Measurements from ENCODE around the gene PTH2R. TPM values are rescaled to one million over a fixed set of nuclear protein-coding genes. Genes with fewer than 3 reads are reported as not detected.
"Not testable (repeated sequence)": the region's sequence is repeated elsewhere in the genome, so short reads cannot be mapped to it uniquely, and the experiment has no call there.

Gene PTH2R
- polyA plus RNA-seq, 1 donor: 0.46 TPM

DNA sequence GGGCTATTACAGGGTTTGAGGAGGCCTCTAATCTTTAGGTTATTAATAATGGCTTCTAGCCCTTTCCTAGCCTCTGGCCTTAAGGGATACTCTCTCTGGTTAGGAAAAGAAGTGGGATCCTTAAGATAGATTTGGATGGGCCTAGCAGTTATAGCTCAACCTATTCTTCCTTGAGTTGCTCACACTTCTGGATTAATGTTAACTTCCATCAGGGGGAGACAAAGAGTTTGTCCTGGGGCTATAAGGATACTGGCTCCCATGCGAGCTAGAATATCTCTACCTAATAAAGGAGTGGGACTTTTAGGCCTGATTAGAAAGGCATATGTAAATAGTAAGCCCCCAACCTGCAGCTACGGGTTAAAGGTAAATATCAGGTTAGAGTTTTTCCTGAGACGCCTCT, 14.3 kb upstream of the PTH2R start:
- H3K36me3 ChIP-seq (ENCODE audit: control insufficient read depth, insufficient read depth, low read length): no peaks in the 10 kb centered on the region
- no peaks in the 10 kb centered on the region for H3K4me1 ChIP-seq (ENCODE audit: control insufficient read depth, insufficient read depth, low read length)
- H3K27ac ChIP-seq (ENCODE audit: low read length): no peak overlapping the region
- peaks cover 8% of the 10 kb centered on the region for H3K9me3 ChIP-seq (ENCODE audit: control insufficient read depth, low read depth, low read length)
- WGBS (ENCODE audit: insufficient coverage, low lambda C conversion rate): no CpG with 5 or more reads among the region's 3 CpGs
- H3K27me3 ChIP-seq (ENCODE audit: control insufficient read depth, insufficient read depth, low read length): no peaks in the 10 kb centered on the region
- DNase-seq: no peak
- no peak overlapping the region for H3K4me3 ChIP-seq (ENCODE audit: low read length)

DNA sequence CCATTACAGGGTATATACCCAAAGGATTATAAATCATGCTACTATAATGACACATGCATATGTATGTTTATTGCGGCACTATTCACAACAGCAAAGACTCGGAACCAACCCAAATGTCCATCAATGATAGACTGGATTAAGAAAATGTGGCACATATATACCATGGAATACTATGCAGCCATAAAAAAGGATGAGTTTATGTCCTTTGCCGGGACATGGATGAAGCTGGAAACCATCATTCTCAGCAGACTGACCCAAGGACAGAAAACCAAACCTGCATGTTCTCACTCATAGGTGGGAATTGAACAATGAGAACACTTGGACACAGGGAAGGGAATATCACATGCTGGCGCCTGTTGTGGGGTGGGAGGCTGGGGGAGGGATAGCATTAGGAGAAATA, 9.8 kb upstream of the PTH2R start:
- H3K27me3 ChIP-seq (ENCODE audit: control insufficient read depth, insufficient read depth, low read length); DNase-seq; H3K4me1 ChIP-seq (ENCODE audit: control insufficient read depth, insufficient read depth, low read length); H3K9me3 ChIP-seq (ENCODE audit: control insufficient read depth, low read depth, low read length); H3K27ac ChIP-seq (ENCODE audit: low read length); H3K4me3 ChIP-seq (ENCODE audit: low read length); H3K36me3 ChIP-seq (ENCODE audit: control insufficient read depth, insufficient read depth, low read length): not testable (repeated sequence)
- no CpG with 5 or more reads among the region's 4 CpGs for WGBS (ENCODE audit: insufficient coverage, low lambda C conversion rate)

DNA sequence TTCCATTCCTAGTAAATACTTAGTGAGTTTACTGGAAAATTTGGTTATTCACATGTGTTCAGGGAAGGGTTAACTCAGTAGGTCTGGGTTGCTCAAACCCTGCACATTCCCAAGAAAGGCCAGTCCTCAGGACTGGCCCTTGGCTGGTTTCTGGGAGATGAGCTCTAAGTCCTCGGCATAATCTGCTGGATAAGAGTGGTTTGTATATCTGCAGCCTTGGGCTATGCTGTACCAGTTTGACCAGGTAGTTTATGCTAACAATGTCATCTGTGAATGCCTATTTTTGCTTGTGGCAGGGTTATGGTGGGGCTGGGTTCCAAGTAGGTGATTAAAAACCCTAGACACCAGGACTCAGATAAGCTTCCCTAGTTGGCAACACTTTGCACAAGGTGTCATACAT, 7.4 kb upstream of the PTH2R start:
- DNase-seq: no peak
- Histone ChIP-seq H3K4me3 (ENCODE audit: low read length) (no peak overlapping the region), H3K36me3 (ENCODE audit: control insufficient read depth, insufficient read depth, low read length) (no peaks in the 10 kb centered on the region), H3K27ac (ENCODE audit: low read length) (no peak overlapping the region), H3K27me3 (ENCODE audit: control insufficient read depth, insufficient read depth, low read length) (peaks cover 16% of the 10 kb centered on the region), H3K9me3 (ENCODE audit: control insufficient read depth, low read depth, low read length) (peaks cover 3% of the 10 kb centered on the region), H3K4me1 (ENCODE audit: control insufficient read depth, insufficient read depth, low read length) (no peaks in the 10 kb centered on the region)
- no CpG with 5 or more reads among the region's 1 CpG for WGBS (ENCODE audit: insufficient coverage, low lambda C conversion rate)

DNA sequence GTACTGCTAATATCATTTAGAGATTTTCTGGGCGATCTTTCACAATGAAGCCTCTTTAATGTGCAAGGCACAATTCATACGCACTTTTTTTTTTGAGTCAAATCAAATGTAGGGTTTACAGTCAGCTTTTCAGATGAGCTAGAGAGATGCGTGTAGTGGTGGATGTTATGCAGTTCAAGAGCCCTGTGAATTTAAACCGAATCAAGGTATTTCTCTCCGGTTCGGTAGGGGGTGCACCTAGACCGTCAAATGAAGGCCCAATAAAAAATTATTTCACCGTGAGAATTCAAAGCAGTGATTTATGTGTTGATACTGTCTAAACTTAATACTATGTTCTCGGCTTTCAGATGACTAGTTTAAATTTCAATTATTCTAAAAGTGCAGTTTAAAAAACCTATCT, 1.1 kb downstream of the PTH2R start:
- WGBS (ENCODE audit: insufficient coverage, low lambda C conversion rate): 31% methylated on average over 7 of the region's 9 CpGs
- Histone ChIP-seq H3K27ac (ENCODE audit: low read length) (no peak overlapping the region), H3K36me3 (ENCODE audit: control insufficient read depth, insufficient read depth, low read length) (no peaks in the 10 kb centered on the region), H3K27me3 (ENCODE audit: control insufficient read depth, insufficient read depth, low read length) (peaks cover 44% of the 10 kb centered on the region), H3K4me3 (ENCODE audit: low read length) (no peak overlapping the region), H3K9me3 (ENCODE audit: control insufficient read depth, low read depth, low read length) (peaks cover 4% of the 10 kb centered on the region), H3K4me1 (ENCODE audit: control insufficient read depth, insufficient read depth, low read length) (no peaks in the 10 kb centered on the region)
- DNase-seq: no peak

DNA sequence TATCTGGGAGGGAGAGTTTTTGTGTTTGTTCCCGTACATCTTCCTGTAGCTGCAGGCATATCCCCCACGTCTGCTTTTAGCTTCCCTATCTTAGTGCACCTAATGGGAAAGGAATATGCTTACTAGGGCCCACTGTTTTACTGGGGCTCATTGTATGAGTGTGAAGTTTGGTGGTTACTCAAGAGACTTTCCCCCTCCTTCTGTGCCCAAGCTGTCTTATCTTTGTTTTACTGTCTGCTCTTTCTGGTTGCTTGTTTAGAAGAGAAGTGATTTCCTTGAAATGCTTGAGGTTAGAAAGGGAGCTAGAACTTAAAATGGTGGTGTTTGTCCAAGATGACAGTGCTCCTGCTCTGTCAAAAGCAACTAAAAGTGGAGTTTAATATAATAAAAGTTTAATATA, 7.3 kb downstream of the PTH2R start:
- no peak overlapping the region for H3K27ac ChIP-seq (ENCODE audit: low read length)
- H3K4me3 ChIP-seq (ENCODE audit: low read length): no peak overlapping the region
- DNase-seq: no peak
- peaks cover under 1% of the 10 kb centered on the region for H3K27me3 ChIP-seq (ENCODE audit: control insufficient read depth, insufficient read depth, low read length)
- no CpG with 5 or more reads among the region's 2 CpGs for WGBS (ENCODE audit: insufficient coverage, low lambda C conversion rate)
- H3K4me1 ChIP-seq (ENCODE audit: control insufficient read depth, insufficient read depth, low read length): no peaks in the 10 kb centered on the region
- no peaks in the 10 kb centered on the region for H3K36me3 ChIP-seq (ENCODE audit: control insufficient read depth, insufficient read depth, low read length)
- H3K9me3 ChIP-seq (ENCODE audit: control insufficient read depth, low read depth, low read length): no peaks in the 10 kb centered on the region

DNA sequence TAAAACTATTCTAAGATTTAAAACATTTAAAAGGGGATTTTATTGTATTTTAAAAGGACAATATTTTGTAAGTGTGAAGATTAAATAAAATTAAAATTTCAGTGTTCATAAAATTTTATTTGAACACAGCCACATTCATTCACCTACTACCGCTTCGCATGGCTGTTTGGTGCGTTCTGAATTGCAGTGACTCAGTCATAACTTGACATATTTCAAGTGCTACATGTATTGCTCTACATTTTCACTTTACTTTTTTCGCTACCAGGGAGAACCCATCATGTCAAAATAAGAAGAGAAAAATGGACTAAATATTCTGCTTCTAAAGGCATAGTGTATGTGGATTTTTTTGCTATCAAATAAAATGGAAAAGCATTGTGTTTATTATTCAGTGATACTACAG, 8.7 kb downstream of the PTH2R start:
- Histone ChIP-seq H3K9me3 (ENCODE audit: control insufficient read depth, low read depth, low read length) (no peaks in the 10 kb centered on the region), H3K27me3 (ENCODE audit: control insufficient read depth, insufficient read depth, low read length) (no peaks in the 10 kb centered on the region), H3K36me3 (ENCODE audit: control insufficient read depth, insufficient read depth, low read length) (no peaks in the 10 kb centered on the region), H3K27ac (ENCODE audit: low read length) (no peak overlapping the region), H3K4me3 (ENCODE audit: low read length) (no peak overlapping the region), H3K4me1 (ENCODE audit: control insufficient read depth, insufficient read depth, low read length) (no peaks in the 10 kb centered on the region)
- no peak for DNase-seq
- WGBS (ENCODE audit: insufficient coverage, low lambda C conversion rate): 95% methylated on average over 3 of the region's 4 CpGs

DNA sequence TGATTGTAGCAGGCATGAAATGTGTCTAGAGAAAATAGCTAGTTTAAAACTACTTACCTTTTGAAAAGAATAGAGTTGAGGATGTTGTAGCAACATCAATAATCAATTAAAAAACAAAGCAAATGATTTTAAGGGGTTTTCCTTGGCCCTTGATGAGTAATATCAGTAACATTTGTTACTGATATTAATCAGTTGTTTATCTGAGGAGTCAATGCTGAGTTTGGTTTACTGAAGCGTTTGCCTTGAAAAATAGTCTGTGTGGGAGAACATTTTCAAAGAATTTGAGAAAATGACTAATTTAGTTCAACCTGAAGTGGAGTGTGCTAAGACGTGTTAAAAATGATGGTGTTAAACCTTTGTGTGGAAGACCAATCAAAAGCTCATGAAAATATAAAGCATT, 9.3 kb downstream of the PTH2R start:
- Histone ChIP-seq H3K9me3 (ENCODE audit: control insufficient read depth, low read depth, low read length) (no peaks in the 10 kb centered on the region), H3K4me3 (ENCODE audit: low read length) (no peak overlapping the region), H3K27ac (ENCODE audit: low read length) (no peak overlapping the region), H3K4me1 (ENCODE audit: control insufficient read depth, insufficient read depth, low read length) (no peaks in the 10 kb centered on the region), H3K27me3 (ENCODE audit: control insufficient read depth, insufficient read depth, low read length) (no peaks in the 10 kb centered on the region), H3K36me3 (ENCODE audit: control insufficient read depth, insufficient read depth, low read length) (no peaks in the 10 kb centered on the region)
- WGBS (ENCODE audit: insufficient coverage, low lambda C conversion rate): 92% methylated on average over 1 of the region's 2 CpGs
- no peak for DNase-seq

DNA sequence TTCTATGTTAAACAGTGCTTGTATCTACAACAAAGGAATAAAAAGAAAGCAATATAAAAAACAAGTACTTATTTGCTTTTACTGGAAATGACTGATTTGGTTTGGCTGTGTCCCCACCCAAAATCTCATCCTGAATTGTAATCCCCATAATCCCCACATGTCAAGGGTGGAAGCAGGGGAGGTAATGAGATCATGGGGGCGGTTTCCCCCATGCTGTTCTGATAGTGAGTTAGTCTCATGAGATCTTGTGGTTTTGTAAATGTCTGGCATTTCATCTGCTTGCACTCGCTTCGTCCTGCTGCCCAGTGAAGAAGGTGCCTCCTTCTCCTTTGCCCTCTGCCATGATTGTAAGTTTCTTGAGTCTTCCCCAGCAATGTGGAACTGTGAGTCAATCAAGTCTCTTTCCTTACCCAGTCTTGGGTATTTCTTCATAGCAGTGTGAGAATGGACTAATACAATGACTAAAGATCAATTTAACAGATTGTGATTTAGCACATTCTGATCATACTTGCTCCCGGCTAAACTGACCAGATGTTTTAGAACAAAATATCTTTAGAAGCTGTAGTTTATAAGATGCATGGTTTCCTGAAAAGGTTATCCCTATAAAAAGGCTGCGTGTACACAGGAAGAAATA, 19.9 kb downstream of the PTH2R start:
- 93% methylated on average over 2 of the region's 5 CpGs for WGBS (ENCODE audit: insufficient coverage, low lambda C conversion rate)
- Histone ChIP-seq H3K4me3 (ENCODE audit: low read length) (no peak overlapping the region), H3K4me1 (ENCODE audit: control insufficient read depth, insufficient read depth, low read length) (no peaks in the 10 kb centered on the region), H3K9me3 (ENCODE audit: control insufficient read depth, low read depth, low read length) (no peaks in the 10 kb centered on the region), H3K27ac (ENCODE audit: low read length) (no peak overlapping the region), H3K27me3 (ENCODE audit: control insufficient read depth, insufficient read depth, low read length) (no peaks in the 10 kb centered on the region), H3K36me3 (ENCODE audit: control insufficient read depth, insufficient read depth, low read length) (no peaks in the 10 kb centered on the region)
- DNase-seq: no peak

DNA sequence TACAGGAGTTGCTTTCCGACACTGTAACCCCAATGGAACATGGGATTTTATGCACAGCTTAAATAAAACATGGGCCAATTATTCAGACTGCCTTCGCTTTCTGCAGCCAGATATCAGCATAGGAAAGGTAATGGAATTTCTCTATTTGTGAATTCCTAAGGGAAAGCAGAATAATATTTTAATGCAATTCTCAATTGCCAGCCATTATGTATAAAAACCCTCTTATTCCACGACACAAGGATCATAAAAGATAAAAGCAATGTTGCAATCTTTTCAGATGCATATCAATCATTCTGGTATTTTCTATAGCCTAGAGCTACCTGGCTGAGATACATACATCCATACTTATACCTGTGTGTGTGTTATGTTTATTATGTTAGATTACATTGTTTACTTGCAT, 31.2 kb downstream of the PTH2R start:
- H3K4me1 ChIP-seq (ENCODE audit: control insufficient read depth, insufficient read depth, low read length): no peaks in the 10 kb centered on the region
- H3K27ac ChIP-seq (ENCODE audit: low read length): no peak overlapping the region
- DNase-seq: no peak
- WGBS (ENCODE audit: insufficient coverage, low lambda C conversion rate): 83% methylated on average over 1 of the region's 3 CpGs
- no peaks in the 10 kb centered on the region for H3K36me3 ChIP-seq (ENCODE audit: control insufficient read depth, insufficient read depth, low read length)
- no peaks in the 10 kb centered on the region for H3K9me3 ChIP-seq (ENCODE audit: control insufficient read depth, low read depth, low read length)
- H3K4me3 ChIP-seq (ENCODE audit: low read length): no peak overlapping the region
- H3K27me3 ChIP-seq (ENCODE audit: control insufficient read depth, insufficient read depth, low read length): peaks cover 2% of the 10 kb centered on the region

DNA sequence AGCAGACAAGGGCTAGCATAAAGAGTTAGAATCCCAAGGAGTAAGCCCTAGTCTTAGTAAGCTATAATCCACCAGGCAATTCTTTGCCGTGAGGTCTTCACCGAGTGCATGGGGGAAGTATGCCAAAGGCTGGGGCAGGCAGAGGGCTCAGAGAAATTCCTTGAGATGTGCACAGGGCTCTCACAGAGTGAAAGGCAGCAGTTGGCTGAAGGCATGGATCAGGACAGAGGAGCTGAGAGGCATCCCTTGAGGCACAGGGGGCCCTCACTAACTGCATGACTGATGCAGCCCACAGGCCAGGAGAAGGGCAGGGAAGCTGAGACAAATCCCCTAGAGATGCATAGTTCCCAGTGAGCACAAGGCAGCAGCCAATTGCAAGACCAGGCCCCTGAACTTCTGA, 34.1 kb downstream of the PTH2R start:
- H3K27ac ChIP-seq (ENCODE audit: low read length): no peak overlapping the region
- H3K9me3 ChIP-seq (ENCODE audit: control insufficient read depth, low read depth, low read length): no peaks in the 10 kb centered on the region
- DNase-seq: no peak
- peaks cover 2% of the 10 kb centered on the region for H3K27me3 ChIP-seq (ENCODE audit: control insufficient read depth, insufficient read depth, low read length)
- no peaks in the 10 kb centered on the region for H3K4me1 ChIP-seq (ENCODE audit: control insufficient read depth, insufficient read depth, low read length)
- H3K36me3 ChIP-seq (ENCODE audit: control insufficient read depth, insufficient read depth, low read length): no peaks in the 10 kb centered on the region
- WGBS (ENCODE audit: insufficient coverage, low lambda C conversion rate): no CpG with 5 or more reads among the region's 2 CpGs
- H3K4me3 ChIP-seq (ENCODE audit: low read length): no peak overlapping the region

DNA sequence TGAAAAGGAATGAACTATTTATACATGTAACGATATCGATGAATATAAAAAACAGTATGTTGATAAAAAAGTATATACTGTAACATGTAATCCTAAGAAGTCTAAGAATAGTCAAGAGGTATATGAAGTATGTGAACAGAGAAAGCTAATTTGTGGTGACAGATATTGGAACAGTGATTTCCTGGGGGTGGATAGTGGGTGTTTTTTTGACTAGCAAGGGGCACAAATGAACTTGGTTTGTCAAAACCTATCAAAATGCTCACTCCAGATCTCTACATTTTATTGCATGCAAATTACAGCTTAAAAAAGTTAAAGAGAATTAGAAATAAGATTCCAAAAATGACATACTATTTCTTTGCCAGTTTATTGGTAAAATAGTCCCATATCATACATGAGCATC, 35.4 kb downstream of the PTH2R start:
- no peaks in the 10 kb centered on the region for H3K4me1 ChIP-seq (ENCODE audit: control insufficient read depth, insufficient read depth, low read length)
- DNase-seq: no peak
- H3K9me3 ChIP-seq (ENCODE audit: control insufficient read depth, low read depth, low read length): no peaks in the 10 kb centered on the region
- 100% methylated on average over 2 of the region's 2 CpGs for WGBS (ENCODE audit: insufficient coverage, low lambda C conversion rate)
- H3K4me3 ChIP-seq (ENCODE audit: low read length): no peak overlapping the region
- H3K27me3 ChIP-seq (ENCODE audit: control insufficient read depth, insufficient read depth, low read length): no peaks in the 10 kb centered on the region
- H3K36me3 ChIP-seq (ENCODE audit: control insufficient read depth, insufficient read depth, low read length): no peaks in the 10 kb centered on the region
- no peak overlapping the region for H3K27ac ChIP-seq (ENCODE audit: low read length)
